Measurements from ENCODE around the gene JAZF1.
A peak's percentile ranks its signal among the peaks of the same experiment; 100 is the strongest.

Gene JAZF1

DNA sequence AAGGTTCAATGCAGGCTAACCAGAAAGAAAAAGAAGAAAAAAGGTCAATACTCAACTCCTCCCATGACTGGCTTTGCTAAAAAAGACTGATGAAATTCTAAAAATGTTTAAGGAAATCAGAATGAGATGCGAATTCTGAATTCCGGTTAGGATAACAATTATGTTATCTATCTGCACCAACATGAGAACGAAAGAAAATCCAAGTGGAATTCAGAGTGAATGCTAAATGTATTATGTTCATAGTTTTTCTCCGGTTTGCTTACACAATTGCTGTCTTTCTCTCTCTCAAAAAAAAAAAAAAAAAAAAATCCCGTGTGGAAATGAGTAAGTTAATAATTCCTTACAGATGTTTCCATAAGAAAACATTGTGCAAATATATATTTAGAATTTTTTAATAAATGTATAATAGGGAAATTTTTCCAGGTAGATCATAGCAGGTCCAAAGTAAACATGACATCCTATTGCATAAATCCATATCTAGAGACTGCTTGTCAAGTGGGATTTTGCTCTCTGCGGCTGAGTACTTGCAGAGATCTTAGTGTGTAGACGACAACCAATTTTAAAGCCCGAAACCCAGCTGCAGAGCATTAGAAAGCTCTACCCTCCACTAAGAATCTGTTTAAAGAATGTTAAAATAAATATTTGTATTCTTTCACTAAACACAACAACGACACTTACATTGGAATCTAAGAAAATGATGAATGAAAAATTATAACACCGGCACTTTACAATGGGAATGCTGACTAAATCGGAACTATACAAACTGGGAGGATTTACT is 104.0 kb downstream of the JAZF1 start:
- DNase-seq (ENCODE audit: low read depth in 2 of 2, low spot score in 1 of 2), result no peak

DNA sequence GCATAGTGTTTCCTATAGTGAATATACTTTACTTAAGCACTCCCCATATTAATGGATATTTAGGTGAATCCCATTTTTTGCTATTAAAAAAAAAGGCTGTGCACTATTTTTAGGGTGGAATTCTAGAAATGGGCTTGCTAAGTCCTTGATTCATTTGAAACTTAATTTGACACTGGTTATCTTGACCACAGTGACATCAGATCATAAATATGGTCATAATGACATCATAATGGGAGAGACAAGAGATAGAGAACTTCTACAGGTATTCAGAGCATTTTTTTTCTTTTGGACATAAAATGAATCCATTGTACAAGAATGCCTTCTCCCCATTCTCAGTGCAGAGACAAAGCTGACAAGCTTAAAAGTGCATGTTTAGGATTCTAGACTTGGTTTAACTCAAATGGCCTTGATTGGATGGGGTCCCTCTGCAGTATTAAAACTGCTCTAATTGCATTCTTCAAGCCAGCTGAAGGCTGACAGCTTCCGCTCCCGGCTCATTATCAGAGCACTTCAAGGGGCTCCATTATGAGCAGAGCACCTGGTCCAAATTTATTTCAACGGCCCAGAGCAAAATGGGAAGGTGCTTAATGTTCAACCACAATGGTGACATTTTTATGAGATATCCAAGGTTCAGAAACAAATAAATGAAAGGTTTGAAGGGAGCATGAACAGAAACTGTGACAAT is 104.8 kb downstream of the JAZF1 start:
- DNase-seq (ENCODE audit: low read depth in 2 of 2, low spot score in 1 of 2), result no peak

DNA sequence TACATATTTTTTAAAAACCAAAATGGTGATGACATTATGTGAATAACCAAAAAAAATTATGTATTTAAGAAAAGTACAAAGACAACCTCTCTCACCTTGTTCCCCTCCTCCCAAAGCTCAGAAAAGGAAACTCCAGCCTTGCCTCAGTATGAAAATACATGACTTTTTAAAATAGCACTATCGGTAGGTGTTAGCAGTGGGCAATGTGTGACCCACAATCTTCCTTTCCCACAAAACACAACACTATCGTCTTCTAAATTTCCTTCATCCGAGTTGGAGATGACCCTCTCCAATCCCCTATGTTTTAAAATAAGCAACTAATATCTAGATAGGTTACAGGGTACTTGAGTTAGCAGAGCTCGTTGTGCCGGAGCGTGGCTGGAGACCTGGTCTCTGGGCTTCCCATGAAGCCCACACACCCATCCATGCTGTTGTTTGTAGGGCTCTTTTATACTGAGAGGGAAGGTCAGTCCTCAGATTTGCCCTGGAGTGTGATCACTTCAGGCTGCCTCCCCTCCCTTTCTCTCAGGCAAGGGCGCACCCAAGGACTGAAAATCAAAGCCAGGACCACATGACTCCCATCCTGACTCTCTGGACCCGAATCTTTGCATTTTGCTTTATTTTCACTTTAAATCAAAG is 107.6 kb downstream of the JAZF1 start:
- no peak for DNase-seq (ENCODE audit: low read depth in 2 of 2, low spot score in 1 of 2)

DNA sequence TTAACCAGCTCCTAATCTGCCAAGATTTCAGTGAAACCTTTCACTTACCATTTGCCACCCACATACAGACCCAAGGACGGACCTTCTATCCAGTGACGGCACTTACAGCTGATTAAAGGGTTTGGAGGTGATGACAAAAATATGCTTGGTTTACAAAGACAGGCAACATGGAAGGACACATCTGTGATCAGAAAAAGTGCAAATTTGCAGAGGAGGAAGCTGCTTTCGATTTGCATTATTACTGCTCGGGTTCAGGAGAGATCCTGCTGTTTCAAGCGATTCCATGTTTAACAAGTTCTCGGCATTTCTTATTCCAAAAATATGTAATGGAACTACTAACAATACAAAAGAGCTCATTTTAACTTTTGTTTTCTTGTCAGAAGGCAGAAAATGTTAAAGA is 109.0 kb downstream of the JAZF1 start:
- DNase-seq (ENCODE audit: low read depth in 2 of 2, low spot score in 1 of 2), result no peak

DNA sequence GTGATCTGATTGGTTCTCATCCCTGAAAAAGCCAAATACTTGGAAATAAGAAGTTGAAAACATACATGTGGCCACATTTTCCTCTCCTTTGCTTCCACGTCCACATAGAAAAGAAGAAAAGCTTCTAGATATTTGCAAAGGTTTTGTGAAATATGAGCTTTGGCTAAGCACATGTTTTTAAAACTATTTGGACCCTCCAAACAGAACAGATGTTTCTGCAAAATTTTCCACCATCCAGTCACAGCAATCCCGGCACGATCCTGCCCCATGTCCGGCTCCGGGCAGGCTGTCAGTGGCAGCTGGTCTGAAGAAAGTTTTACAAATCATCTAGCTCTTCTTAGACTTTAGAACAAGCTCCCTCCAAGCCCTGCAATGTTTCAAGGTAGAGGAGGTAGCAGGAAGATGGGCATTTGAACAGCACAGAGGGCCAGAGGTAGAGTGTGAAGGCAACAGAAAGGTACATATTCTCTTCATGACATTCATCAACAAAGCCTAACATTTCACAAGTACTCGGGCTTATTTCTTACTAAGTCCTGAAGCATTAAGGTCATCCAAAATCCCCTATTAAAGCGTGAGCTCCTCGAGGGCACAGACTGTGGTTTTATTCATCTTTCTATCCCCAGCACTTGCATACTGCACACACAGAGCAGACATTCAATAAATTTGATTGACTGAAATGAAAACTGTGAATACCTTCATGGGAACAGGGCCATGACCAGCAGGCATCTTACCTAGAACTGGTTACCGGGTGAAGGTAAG is 110.1 kb downstream of the JAZF1 start:
- DNase-seq (ENCODE audit: low read depth in 2 of 2, low spot score in 1 of 2), result no peak

DNA sequence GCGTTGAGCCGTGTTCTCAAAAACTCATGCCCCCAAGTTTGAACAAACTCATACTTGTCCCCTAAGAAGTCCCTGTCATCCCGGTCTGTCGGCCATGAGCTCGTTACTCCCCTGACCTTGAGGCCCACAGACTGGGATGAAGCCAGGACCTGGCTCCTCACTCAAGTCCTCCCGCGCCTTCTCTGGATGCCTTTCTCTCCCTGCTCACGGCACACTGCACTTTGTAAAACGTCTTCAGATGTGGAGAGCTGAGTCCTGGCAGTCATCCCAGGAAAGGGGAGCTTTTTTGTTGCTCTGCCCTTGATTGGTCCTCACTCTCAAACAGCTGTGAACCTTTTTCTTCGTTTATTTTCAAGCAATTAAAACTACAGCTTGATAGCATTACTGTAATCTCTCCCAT is 110.8 kb downstream of the JAZF1 start:
- no peak for DNase-seq (ENCODE audit: low read depth in 2 of 2, low spot score in 1 of 2)

DNA sequence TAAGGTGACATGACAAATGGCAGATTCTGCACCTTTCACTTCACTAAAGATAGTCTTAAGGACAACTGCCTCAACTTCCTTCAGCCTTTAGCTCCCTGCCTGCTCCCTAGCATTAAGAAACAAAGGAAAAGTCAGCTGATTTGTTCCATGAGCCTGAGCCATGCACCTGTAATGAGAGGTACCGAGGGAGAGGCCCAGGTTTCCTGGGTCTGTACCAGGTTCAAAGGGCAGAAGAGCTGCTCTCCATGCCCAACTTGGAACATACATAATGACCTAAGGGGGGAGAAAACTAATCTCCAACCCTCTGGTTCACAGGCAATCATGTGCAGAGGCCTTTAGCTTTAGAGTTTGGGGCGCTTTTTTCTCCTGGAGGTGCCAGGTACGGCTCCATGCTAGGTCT is 111.2 kb downstream of the JAZF1 start:
- no peak for DNase-seq (ENCODE audit: low read depth in 2 of 2, low spot score in 1 of 2)

DNA sequence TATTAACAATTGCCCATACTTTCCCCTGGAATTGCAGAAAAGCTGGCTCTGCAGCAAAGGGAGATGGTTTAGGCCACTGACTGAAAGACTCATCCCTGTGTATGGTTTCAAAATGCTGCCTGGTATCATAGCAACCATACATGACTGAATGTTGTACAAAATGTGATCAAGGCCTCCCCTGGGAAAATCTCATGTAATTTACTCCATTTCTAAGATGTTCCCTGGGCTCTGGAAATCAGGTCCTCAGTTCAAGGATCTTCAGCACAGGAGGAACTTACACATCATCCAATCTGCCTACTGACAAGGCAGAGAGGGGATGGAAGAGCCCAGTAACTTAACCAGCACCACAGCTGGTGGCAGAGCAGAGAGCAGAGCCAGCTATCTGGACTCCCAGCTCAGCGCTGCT is 111.8 kb downstream of the JAZF1 start:
- no peak for DNase-seq (ENCODE audit: low read depth in 2 of 2, low spot score in 1 of 2)

DNA sequence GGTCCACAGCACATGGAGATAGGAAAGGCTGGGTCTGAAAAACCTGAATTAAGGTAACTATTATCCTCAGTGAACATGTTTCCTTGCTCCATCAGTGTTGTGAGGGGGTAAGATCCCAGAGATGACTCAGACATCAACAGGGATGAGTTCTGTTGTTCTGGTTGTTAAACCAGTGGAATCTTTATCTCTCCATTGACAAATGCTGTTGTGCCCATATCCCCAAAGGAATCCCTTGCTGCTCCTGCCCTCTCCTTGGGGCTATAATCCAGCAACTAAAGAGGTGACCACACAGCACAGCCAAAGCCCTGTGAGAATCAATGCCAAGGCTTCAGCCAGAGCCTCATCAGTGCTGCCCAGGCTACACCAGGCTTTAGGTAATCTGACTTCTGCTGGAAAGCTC is 113.4 kb downstream of the JAZF1 start:
- no peak for DNase-seq (ENCODE audit: low read depth in 2 of 2, low spot score in 1 of 2)

DNA sequence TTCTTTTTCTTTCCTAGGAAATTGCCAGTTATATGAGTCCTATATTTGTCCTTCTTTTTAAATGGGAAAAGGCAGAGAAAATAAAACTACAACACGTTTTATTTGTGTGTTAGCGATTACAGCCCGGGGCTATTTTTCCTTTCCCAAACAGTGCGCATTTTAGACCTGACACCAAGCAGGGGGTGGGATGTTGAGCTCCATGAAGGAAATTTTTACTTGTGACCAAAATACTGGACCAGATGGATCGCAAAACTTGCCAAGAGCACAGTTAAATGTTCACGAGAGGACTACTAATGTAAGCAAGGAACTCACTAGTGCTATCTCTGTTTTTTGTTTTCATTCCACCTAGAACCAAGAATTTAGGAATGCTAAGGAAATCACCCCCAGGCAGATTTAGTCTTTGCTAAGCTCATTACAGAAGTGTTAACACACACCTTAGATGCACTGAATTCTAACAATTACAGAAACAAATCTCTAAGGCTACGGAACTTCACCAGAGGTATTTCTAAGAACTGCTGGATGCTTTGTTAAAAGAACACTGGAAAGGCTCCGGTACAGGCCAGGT is 114.8 kb downstream of the JAZF1 start:
- no peak for DNase-seq (ENCODE audit: low read depth in 2 of 2, low spot score in 1 of 2)

DNA sequence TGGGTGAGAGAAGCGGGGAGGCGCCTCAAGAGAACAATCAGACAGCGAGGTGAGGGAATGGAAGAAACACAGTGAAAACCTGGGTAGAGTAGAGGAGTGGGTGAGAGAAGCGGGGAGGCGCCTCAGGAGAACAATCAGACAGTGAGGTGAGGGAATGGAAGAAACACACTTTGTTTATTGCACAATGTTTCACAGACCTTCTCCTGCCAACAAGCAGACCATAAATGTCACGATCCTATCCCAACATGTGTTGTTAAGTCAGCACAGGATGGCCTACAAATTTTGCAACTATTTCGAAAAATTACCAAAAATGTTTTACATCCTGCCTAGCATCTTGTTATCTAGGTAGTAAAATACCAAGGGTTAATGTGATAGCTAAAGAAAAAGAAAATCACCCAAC is 115.3 kb downstream of the JAZF1 start:
- DNase-seq (ENCODE audit: low read depth in 2 of 2, low spot score in 1 of 2), result no peak

DNA sequence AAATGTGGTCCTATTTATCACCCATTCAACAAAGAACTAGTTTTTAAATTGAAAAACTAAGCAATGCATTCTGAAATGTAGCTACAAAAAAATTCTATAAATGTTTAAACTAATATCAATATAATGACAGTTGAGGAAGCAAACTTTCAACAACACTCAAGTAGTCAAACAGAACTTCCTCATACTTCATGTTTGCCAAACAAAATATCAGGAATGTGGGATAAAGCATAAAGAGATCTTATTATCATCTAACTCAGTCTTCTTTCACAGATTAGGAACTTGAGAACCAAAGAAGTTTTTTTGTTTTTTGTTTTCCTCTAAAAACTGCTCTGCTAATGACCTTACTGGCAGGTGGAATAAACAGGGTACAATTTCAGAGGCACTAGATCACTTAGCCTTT is 116.2 kb downstream of the JAZF1 start:
- no peak for DNase-seq (ENCODE audit: low read depth in 2 of 2, low spot score in 1 of 2)

DNA sequence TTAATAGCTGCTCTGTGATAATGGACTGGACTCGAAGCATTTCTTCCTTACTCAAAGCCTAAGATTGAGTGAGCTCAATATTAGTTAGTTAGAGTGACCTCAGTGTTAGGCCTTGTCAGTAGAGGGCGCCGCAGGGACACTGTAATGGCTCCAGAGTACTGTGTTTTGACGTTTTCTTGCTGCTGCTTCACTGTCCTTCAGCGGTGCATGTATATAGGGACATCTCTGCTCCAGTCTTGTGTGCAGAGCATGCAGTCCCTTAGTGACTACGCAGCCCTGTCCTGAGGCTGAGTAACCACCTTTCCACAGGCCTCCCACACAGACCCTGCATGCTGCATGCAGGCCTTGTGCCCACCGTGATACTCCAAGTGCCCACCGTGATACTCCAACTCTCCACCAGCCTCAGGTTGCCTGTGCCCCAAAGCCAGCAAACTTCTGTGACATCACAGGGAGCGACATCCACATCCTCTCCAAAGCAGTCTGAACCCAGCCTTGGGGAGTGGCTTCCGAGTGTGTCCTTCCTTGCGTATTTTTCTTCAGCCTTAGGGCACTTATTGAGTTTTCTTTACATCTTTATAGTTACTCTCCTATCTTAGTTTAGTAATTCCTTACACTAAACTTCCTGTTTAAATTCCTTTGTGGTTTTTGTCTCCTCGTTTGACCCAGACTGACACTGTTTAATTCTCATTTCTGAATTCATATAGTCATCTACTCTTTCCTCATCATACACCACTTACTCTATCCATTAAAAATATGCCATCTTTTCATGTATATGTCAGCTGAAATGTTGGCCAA is 118.2 kb downstream of the JAZF1 start:
- peak in 1 of 2 donors; percentile 19 for DNase-seq (ENCODE audit: low read depth in 2 of 2, low spot score in 1 of 2)

DNA sequence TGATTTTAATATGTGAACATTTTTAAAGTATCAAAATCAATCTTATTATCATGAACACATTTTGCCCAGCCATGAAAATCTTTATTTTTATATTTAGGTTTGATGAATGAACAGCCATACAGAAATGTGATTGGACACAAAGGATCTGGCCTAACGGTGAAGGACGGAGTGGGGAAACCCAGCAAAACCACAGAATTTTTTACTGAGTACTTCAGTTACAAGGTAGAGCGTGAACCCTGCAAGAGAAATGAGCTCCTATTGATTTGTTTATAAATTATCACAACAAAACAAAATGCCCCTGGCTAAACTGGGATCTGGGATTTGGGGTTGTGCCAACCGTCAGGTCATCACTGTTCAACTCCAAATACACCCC is 118.8 kb downstream of the JAZF1 start:
- DNase-seq (ENCODE audit: low read depth in 2 of 2, low spot score in 1 of 2), result no peak

DNA sequence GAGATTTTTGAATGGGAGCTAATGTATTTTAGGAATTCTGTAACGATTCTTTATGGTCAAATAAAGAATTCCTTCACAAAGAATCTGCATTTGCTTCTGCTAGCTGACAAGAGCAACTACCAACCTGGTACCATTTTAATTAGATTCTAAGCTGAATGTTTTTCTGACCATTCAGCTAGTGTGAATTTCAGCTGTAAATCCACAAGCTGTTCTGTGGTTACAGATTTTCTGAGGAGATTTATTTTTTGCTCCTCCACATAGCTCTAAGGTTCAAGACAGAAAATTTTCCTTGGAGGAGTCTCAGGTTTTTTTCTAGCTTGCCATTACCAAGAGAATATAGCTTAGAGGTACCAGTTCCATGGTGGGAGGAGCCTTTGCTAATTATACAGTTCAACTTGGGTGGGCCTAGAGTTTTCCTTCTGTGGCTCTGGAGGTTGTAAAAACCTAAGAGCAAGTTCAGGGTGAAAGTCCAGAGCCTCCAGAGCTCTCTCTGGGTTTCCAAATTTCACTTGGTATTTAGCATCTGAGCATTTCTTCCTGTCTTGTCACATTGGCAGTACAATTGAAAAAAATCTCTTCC is 120.1 kb downstream of the JAZF1 start:
- no peak for DNase-seq (ENCODE audit: low read depth in 2 of 2, low spot score in 1 of 2)

DNA sequence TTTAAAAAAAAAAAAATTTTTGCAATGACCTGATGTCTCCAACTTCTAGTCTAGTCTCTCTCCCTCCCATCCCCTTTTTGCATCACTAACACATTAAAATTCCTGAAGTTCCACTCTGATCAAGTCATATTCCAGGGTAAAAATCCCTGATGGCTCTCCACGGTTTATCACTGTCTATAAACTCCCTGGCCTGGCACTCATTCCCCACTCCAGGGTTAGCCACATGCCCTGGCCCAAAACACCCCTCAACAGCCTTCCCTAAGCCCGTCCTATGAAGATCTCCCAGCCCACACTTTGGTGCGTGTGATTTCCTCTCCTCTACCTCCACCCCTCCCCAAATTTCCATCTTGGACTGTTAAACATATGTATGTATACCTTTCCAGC is 125.4 kb downstream of the JAZF1 start:
- DNase-seq (ENCODE audit: low read depth in 2 of 2, low spot score in 1 of 2), result no peak

DNA sequence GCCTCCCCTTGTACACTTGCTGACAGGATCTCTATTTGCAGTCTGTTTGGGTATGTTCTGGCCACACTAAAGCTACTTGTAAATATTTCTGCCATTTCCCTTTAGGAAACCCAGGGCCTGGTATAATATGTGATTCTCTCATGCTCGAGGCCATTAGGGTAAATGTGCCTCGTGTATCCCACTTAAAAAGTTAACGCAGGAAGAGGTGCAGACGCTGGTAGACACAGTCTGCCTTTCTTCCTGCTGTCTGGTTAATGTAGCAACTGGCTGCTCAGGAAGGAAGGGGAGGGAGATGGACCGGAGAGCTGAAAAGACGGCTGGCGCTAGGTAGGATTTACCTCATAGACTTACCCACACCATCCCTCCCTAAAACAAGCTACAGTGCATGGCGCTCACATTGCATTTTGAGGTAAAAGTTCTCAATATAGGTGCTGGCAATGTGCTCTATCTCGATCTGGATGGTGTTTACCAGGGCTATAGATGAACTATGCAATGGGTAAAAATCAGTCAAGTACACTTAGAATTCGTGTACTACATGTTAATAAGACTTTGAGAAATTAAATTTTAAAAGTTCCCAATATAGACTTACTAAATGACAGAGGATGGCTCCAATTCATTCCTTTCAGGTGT is 125.9 kb downstream of the JAZF1 start:
- no peak for DNase-seq (ENCODE audit: low read depth in 2 of 2, low spot score in 1 of 2)

DNA sequence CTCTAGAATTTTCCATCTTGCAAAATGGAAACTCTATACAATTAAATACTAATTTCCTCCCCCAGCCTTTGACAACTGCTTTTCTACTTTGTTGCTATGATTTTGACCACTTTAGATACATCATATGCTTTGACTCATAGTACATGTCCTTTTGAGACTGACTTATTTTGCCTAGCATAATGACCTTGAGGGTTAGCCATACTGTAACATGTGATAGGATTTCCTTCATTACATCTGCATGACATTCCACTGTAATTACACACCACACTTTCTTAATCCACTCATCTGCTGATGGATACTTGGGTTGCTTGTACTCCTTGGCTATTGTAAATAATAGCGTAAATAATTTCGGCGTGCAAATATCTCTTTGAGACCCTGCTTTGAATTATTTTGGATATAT is 127.7 kb downstream of the JAZF1 start:
- DNase-seq (ENCODE audit: low read depth in 2 of 2, low spot score in 1 of 2), result no peak

DNA sequence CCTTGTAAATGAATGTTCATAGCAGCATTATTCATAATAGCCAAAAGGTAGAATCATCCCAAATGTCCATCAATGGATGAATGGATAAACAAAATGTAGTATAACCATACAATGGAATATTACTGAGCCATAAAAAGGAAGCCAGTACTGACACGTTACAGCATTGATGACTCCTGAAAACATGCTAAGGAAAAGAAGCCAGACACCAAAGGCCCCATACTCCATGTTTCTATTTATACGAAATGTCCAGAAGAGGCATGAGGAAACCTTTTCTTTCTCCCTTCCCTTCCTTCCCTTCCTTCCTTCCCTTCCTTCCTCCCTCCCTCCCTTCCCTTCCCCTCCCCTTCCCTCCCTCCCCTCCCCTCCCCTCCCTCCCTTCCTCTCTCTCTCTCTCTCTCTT is 131.9 kb downstream of the JAZF1 start:
- DNase-seq (ENCODE audit: low read depth in 2 of 2, low spot score in 1 of 2), result no peak

DNA sequence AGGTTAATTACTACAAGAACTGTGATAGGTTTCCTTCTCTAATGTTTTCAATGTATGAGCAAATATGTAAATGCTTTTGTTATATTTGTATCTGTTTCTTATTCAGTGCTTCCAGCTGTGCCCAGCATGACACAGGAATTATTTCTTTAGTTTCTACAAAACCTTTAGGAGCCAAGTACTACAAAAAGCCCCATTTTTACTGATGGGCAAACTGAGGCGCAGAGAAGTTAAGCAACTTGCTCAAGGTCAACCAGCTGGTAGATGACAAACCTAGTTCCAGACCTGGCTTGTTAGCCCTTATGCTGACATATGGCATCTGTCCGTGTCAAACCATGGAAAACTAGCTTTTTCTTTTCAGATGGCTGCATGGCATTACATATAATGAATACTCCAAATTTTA is 134.6 kb downstream of the JAZF1 start:
- DNase-seq (ENCODE audit: low read depth in 2 of 2, low spot score in 1 of 2), result no peak
